ENCODE data around the gene AP4S1. TPM values are rescaled to one million over a fixed set of nuclear protein-coding genes. Genes with fewer than 3 reads are reported as not detected.
"Not testable (repeated sequence)": the region's sequence is repeated elsewhere in the genome, so short reads cannot be mapped to it uniquely, and the experiment has no call there.

Gene AP4S1
- total RNA-seq (2014; rRNA removed), result 8.4 and 15.8 TPM in 2 replicates
- polyA plus RNA-seq (2012), result 5.5 TPM

GRCh38 chr14:31025367-31026076, at the start of gene AP4S1:
Gene AP4S1, plus strand, starts transcription at chr14:31025649. Its CDS starts 40,548 bp downstream, at chr14:31066197.
- DNase-seq (ENCODE audit: low read depth), result peak; percentile 26

DNA sequence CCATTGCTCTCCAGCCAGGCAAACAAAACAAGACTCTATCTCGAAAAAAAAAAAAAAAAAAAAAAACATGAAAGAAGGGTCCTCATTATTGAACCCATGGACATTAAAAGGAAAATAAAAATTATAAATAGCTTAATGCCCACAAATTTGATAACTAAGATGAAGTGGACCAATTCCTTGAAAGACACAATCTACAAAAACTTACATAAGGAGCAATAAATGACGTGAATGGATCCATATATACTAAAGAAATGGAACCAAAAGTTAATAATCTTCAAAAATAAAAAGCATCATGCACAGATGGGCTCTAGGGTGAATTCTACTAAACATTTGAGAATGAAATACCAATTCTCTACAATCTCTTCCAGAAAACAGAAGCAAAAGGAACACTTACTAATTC, 47.7 kb upstream of the AP4S1 start:
- no peak for DNase-seq (ENCODE audit: low read depth)

DNA sequence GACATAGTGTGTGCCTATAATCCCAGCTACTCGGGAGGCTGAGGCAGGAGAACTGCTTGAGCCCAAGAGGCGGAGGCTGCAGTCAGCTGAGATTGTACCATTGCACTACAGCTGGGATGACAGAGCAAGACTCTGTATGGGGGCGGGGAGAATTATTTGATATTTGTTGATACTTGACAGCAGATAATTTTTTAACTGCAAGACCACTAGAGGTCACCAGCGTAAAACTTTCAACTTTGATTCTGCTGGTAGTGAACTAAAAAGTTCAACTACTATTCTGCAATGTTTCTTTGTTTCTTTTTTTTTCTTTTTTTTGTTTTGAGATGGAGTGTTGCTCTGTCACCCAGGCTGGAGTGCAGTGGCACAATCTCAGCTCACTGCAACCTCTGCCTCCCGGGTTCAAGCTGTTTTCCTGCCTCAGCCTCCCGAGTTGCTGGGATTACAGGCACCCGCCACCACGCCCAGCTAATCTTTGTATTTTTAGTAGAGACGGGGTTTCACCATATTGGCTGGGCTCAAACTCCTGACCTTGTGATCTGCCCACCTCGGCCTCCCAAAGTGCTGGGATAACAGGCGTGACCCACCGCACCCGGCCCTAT, 45.2 kb upstream of the AP4S1 start:
- peak; percentile 84 for DNase-seq (ENCODE audit: low read depth)

- no peak for DNase-seq (ENCODE audit: low read depth)
Measured at GRCh38 chr14:30980980-30981379, 44.5 kb upstream of the AP4S1 start.

GRCh38 chr14:30982533-30982932, 42.9 kb upstream of the AP4S1 start:
- DNase-seq (ENCODE audit: low read depth), result no peak

GRCh38 chr14:30983858-30984257, 41.6 kb upstream of the AP4S1 start:
- no peak for DNase-seq (ENCODE audit: low read depth)

DNA sequence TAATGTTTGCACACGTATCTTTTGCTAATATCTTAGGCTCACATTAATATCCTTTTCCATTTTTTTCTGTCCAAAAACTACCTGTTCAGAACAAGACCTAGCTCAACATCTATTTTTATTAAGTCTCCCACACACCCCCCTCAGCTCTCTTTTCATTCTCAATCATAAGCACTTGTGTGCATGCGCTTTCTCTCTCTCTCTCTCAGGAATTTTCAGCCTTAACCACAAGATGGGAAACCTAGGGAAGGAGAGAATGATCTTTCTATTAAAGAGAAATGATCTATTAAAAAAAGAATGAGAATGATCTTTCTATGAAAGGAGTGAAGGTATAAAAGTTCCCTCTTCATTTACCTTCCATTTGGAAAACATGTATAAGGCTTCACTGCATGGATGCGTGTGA, 39.7 kb upstream of the AP4S1 start:
- DNase-seq (ENCODE audit: low read depth), result no peak

DNA sequence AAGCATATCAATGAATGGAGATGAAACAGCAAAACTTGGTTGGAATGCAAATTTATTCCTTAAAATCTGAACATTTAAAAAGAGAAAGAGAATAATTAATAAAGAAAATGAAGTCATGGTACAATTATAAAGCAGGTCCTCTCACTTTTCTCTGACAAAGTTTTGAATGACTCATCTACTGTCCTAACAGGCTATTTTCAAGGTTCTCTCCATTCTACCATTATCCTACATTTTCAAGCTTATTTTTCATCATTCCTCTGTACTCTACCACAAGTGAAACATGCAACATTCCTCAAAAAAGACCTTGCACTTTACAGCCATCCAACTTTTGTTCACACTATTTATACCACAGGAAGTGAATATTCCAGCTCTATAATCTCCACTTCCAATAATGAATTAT, 36.9 kb upstream of the AP4S1 start:
- peak; percentile 31 for DNase-seq (ENCODE audit: low read depth)

GRCh38 chr14:30990770-30991169, 34.7 kb upstream of the AP4S1 start:
- peak; percentile 39 for DNase-seq (ENCODE audit: low read depth)

DNA sequence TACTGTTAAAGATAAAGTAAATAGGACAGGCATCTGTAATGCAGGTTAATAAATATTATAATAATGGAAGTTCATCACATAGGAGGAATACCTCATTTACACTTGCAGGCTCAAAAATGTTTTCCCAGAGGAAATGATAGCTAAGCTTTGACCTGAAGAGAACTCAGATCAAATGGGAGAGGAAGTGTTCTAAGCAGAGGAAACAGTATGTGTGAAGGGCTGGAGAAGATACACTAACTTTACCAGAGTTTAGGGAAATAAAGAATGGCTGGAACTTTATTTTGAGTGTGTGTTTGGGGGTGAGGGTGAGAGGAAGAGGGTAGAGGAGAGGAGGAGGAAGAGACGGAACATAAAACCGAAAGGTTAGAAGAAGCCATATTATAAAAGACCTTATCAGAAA, 34.0 kb upstream of the AP4S1 start:
- DNase-seq (ENCODE audit: low read depth), result no peak

DNA sequence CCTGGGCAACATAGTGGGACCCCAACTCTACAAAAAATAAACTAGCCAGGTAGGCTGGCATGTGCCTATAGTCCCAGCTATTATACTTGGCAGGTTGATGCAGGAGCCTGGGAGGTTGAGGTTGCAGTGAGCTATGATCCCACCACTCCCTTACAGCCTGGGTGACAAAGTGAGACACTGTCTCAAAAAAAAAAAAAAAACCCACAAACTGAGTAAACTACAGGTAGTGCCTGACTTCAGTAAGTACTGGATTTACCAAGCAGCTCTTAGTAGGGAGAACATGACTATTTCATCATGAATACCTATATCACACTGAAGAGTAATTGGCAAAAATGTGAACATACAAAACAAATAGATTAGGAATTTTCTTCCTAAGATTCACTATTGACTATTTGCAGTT, 32.4 kb upstream of the AP4S1 start:
- DNase-seq (ENCODE audit: low read depth), result no peak

DNA sequence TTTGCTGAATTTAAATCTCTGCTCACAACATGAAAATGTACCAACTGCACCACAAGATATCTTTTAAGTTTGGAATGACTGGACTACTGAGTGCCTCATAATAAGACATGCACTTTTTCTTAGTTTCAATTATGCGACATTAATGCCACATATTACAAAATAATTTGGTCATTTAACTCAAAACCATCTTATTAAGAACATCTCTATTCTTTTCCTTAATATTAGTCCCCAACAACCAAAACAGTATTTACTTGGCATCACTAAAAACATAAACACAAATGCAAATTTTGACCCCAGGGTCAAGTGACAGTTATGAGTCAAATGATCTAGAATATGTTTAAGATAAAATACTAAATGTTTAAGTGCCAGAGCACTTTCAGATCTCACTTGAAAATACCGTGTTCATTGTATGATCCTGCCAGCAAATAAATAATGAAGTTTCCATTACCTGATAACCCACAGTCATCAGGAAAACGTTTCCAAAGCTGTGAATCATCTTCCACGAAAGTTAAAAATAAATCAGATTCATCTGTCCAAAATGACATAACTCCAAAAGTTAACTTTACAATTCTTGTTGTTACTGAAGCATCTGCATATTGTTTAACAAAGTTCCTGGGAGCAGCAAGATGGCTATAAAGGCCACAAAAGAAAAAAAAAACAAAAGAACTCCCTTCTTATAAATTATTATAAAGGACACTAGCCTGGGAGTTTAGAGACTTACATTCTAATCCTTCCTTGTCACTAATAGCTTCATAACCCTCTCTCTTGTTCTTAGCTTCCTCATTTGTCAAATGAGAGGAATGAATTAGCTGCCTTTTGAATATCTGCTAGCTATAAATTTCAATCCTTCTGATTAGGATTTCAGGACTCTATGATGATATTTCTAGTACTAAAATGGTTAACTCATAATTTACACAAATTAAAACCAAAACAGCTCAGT, 30.5 kb upstream of the AP4S1 start:
- peak; percentile 53 for DNase-seq (ENCODE audit: low read depth)

GRCh38 chr14:30995689-30996088, 29.8 kb upstream of the AP4S1 start:
- peak; percentile 22 for DNase-seq (ENCODE audit: low read depth)

- DNase-seq (ENCODE audit: low read depth), result no peak
Measured at GRCh38 chr14:30996892-30997659, 28.4 kb upstream of the AP4S1 start.

DNA sequence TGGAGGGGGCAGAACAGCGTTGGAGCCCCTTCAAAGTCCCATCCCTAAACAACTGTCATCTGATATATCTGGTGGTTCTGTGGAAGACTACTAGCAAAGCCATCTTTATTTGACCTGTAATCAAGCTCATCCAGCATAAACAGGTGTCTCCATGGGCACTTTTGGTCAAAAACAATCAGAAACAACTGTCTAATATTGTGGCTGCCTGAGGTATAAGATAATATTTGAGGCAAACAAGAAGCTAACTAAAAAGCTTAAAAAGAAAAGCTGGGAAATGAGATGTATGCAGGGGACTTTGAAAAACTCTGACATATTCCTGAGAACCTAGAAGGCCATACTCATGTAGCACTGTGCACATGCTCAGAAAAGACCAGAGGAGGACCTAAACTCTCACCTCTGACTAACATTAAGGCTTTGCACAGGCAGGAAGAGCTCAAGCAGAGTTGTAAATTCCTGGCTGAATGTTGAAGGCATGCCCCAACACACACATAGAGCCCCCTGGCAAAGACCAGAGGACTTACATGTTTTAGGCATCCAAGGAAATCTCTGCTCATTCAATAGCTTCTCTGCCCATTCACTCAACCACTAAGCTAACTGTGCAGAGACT, 27.2 kb upstream of the AP4S1 start:
- DNase-seq (ENCODE audit: low read depth), result no peak

- no peak for DNase-seq (ENCODE audit: low read depth)
Measured at GRCh38 chr14:30999038-30999773, 26.2 kb upstream of the AP4S1 start.

GRCh38 chr14:31000629-31001338, 24.7 kb upstream of the AP4S1 start:
- DNase-seq (ENCODE audit: low read depth), result no peak

- DNase-seq (ENCODE audit: low read depth), result no peak
Measured at GRCh38 chr14:31001339-31001658, 24.1 kb upstream of the AP4S1 start.

- no peak for DNase-seq (ENCODE audit: low read depth)
Measured at GRCh38 chr14:31003284-31003683, 22.2 kb upstream of the AP4S1 start.

DNA sequence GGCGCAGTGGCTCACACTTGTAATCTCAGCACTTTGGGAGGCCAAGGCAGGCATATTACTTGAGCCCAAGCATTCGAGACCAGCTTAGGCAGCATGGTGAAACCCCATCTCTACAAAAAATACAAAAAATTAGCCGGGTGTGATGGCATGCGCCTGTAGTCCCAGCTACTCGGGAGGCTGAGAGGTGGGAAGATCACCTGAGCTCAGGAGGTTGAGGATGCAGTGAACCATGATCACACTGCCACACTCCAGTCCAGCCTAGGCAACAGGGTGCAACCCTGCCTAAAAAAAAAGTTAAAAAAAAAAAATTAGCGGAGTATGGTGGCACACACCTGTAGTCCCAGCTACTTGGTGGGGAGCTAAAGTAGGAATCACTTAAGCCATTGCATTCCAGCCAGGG, 21.4 kb upstream of the AP4S1 start:
- not testable (repeated sequence) for DNase-seq (ENCODE audit: low read depth)

Data from LHCN-M2 (cell line).